WERI-Rb-1 (cell line): Measurements from ENCODE around the gene LST1.

Experiments
- DNase-seq: peaks from one replicate; pipeline ENCODE4 v3.0.0-alpha.2; 2020
- H3K27ac ChIP-seq: fragments of 250-450 bp; sonication (Bioruptor Pico); 2 replicates; pipeline ENCODE4 v1.5.1; 2020; ENCODE audit warnings: mild to moderate bottlenecking, moderate library complexity
- H3K27me3 ChIP-seq: fragments of 250-450 bp; sonication (Bioruptor Pico); 2 replicates; pipeline ENCODE4 v1.5.1; 2021; ENCODE audit warnings: mild to moderate bottlenecking, low read depth, moderate library complexity; ENCODE audit not compliant: insufficient read depth, severe bottlenecking
- H3K36me3 ChIP-seq: fragments of 250-450 bp; sonication (Bioruptor Pico); 2 replicates; pipeline ENCODE4 v1.5.1; 2020; ENCODE audit warnings: mild to moderate bottlenecking, moderate library complexity
- H3K4me3 ChIP-seq: 2 replicates; pipeline ENCODE4 v1.5.1; 2011; ENCODE audit warnings: low read depth, mild to moderate bottlenecking, control low read depth, low read length
- H3K9me3 ChIP-seq: fragments of 250-450 bp; sonication (Bioruptor Pico); 2 replicates; pipeline ENCODE4 v1.5.1; 2021; ENCODE audit warnings: mild to moderate bottlenecking, moderate library complexity; ENCODE audit not compliant: severe bottlenecking
- TF ChIP-seq, protein P1 (sequence below): IDR thresholded peaks from 2 replicates; pipeline ENCODE4 v1.5.1; 2011; ENCODE audit warnings: low read depth, mild to moderate bottlenecking, control low read depth, inconsistent platforms, low read length

LST1 gene

DNA sequence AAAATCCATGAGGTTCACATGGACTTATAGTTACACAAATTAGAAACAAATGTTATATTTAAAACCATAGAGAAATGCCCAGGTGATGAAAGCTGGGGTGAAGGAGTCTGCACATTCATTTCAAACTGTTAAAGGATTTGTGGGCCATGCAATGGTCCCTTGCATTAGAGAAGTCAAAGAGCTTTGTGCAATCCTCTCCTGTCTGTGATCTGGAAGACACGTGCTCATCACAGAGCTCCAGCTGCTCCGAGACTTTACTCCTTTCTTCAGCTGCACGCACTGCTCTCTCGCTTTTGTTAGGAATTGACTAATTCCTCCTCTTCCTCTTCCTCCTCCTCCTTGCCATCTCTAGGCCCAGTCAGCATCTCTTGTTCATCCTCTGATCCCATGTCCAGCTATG, 24.9 kb downstream of the LST1 start:
- DNase-seq: no peak
- TF ChIP-seq, protein P1, sequence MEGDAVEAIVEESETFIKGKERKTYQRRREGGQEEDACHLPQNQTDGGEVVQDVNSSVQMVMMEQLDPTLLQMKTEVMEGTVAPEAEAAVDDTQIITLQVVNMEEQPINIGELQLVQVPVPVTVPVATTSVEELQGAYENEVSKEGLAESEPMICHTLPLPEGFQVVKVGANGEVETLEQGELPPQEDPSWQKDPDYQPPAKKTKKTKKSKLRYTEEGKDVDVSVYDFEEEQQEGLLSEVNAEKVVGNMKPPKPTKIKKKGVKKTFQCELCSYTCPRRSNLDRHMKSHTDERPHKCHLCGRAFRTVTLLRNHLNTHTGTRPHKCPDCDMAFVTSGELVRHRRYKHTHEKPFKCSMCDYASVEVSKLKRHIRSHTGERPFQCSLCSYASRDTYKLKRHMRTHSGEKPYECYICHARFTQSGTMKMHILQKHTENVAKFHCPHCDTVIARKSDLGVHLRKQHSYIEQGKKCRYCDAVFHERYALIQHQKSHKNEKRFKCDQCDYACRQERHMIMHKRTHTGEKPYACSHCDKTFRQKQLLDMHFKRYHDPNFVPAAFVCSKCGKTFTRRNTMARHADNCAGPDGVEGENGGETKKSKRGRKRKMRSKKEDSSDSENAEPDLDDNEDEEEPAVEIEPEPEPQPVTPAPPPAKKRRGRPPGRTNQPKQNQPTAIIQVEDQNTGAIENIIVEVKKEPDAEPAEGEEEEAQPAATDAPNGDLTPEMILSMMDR: no peak
- no peak overlapping the region for H3K4me3 ChIP-seq
- no peak overlapping the region; the same call in 1 of the 2 replicates for H3K27ac ChIP-seq
- H3K9me3 ChIP-seq: no peaks in the 10 kb centered on the region
- no peaks in the 10 kb centered on the region for H3K36me3 ChIP-seq
- no peaks in the 10 kb centered on the region for H3K27me3 ChIP-seq

DNA sequence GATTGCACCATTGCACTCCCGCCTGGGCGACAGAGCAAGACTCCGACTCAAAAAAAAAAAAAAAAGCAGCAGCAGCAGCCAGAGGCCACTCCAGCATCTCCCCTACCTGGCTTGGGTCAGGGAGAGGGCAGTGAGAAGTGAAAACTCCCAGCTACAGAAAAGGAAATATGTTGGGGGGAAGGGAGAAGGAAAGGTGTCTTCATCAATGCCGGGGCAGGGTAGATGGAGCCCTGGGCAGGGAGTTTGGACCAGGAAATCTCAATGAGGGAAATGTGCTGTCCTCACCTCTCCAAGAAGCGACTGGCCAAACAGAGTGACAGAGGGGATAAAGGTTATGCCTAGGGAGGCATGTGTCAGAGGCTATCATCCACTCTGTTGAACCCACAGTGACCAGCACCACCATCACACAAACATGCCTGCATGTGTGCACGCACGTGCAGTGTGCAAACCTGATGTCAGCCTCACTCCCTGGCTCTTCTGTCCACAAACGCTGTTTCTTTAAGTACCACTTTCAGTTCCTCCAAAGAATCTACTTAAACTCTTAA, 28.1 kb downstream of the LST1 start:
- no peaks in the 10 kb centered on the region for H3K9me3 ChIP-seq
- H3K4me3 ChIP-seq: no peak overlapping the region
- TF ChIP-seq, protein P1: no peak
- H3K27me3 ChIP-seq: no peaks in the 10 kb centered on the region
- no peak overlapping the region for H3K27ac ChIP-seq
- DNase-seq: no peak
- H3K36me3 ChIP-seq: no peaks in the 10 kb centered on the region

DNA sequence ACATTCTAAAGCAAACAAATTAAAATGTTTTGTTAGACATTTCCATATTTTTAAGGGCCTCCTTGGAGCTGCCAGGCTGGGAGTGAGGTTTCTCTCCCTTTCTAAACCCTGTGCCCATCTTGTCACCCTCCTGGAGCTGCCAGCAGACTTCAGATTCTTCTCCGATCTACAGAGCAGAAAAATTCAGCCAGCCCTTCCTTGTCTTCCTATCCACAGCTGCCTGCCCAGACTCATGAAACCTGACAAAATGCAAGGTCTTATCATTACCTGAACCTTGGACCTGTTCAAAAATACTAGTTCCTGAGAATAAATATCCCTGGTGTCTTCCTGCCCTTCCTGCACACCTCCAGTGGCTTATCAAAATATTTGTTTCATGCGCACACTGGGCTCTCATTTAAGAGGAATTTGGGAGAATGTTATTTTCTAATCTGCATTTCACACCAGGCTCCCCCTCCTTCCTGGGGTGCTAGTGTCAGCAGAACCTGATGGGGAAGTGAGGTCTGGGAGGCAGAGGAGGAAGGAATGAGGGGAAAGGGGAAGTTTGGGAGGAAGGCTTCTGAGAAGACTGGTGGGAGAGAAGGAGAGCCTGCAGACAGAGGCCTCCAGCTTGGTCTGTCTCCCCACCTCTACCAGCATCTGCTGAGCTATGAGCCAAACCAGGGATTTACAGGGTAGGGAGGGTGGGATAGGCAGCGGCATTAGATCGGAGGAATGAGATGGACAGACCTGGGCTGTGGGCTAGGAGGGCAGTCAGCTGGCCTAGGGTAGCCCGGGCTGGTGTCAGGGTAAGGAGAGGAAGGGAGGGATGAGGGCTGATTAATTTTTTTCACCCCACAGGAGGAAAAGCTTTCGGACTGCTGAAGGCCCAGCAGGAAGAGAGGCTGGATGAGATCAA, 28.9 kb downstream of the LST1 start, which contains the start of gene AIF1:
Gene AIF1, plus strand, starts transcription at position 551 of the 895 bp plus-strand sequence. Its CDS starts 96 bp downstream, at position 647.
- Histone ChIP-seq H3K4me3 (no peak within 1 kb of the TSS), H3K9me3 (no peaks in the 10 kb centered on the region), H3K36me3 (no peaks in the 10 kb centered on the region), H3K27me3 (no peaks in the 10 kb centered on the region), H3K27ac (no peak within 1 kb of the TSS)
- DNase-seq: no peak
- TF ChIP-seq, protein P1: no peak

DNA sequence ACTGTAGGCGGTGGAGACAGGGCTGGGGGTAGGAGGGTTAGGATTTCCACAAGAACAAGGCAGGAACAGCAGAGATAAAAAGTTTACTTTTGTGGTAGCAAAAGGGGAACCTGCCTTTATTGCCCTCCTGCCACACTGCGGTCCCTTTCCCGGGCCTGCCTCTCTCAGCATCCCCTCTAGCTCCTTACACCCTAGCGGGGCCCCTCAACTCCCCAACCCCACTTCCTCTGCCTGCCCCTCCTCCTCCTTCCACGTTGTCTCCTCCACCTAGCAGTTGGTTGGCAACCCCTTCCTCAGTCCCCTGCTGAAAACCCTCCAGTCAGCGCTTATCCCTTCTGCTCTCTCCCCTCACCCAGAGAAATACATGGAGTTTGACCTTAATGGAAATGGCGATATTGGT, 29.7 kb downstream of the LST1 start:
- H3K4me3 ChIP-seq: no peak overlapping the region
- no peaks in the 10 kb centered on the region for H3K27me3 ChIP-seq
- peaks cover under 1% of the 10 kb centered on the region; the same call in 1 of the 2 replicates for H3K36me3 ChIP-seq
- H3K27ac ChIP-seq: no peak overlapping the region
- H3K9me3 ChIP-seq: no peaks in the 10 kb centered on the region
- TF ChIP-seq, protein P1: no peak
- no peak for DNase-seq

DNA sequence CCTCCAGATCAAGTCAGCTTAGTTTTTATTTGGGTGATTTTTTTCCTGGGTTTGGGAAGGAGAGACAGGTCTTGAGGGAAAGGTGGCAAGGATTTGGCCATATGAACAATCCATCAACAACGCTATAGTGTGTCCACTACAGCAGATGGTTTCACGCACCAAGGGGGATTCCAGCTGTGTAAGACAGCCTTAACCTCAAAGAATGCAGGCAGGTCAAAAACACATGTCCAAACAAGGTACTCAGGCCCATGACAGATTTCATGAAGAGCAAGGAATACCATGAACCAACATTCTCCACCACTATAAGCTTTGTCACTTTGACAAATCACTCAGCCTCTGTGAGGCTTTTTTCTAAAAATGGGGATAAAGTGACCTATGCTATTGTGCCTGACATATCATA, 30.9 kb downstream of the LST1 start:
- H3K9me3 ChIP-seq: no peaks in the 10 kb centered on the region
- no peak for DNase-seq
- TF ChIP-seq, protein P1: no peak
- H3K36me3 ChIP-seq: peaks cover 13% of the 10 kb centered on the region
- no peak overlapping the region for H3K4me3 ChIP-seq
- no peaks in the 10 kb centered on the region for H3K27me3 ChIP-seq
- H3K27ac ChIP-seq: no peak overlapping the region
